ENCODE results near the gene WIPF2.
A peak's percentile ranks its signal among the peaks of the same experiment; 100 is the strongest.

Gene WIPF2

DNA sequence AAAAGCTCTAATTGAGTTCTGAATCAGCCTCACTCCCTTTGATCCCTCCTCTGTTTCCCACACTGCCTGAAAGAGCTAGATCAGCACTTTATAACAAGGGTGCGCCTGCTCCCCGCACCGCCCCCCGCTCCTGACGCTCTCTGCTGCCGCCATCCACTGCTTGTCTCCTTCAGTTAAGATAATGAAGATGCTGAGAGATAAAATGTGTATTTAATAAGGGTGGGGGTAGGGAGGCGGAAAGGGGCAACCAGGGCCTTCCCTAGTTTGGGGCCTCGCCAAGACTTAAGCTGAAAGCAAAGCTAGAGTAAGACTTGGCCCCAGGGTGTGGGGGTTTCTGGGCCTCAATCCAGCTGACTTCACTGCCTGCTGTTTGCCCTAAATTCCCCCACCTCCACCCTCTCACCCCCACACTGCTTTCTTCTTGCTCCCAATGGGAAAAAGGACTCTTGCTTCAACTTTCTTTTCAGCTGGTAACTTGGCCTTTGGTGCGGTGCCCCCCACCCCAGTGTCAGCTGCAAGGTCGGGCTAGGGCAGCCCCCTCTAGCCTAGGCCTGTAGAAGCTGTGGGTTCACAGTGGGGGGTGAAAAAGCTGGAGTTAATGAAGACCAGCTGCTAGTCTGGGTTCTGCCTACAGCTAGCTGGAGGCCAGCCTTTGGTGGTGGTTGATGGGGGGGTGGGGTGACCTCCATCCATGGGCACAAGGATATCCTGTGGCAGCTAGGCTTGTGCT, 88.1 kb downstream of the WIPF2 start (continued):
- TF ChIP-seq, protein P1, sequence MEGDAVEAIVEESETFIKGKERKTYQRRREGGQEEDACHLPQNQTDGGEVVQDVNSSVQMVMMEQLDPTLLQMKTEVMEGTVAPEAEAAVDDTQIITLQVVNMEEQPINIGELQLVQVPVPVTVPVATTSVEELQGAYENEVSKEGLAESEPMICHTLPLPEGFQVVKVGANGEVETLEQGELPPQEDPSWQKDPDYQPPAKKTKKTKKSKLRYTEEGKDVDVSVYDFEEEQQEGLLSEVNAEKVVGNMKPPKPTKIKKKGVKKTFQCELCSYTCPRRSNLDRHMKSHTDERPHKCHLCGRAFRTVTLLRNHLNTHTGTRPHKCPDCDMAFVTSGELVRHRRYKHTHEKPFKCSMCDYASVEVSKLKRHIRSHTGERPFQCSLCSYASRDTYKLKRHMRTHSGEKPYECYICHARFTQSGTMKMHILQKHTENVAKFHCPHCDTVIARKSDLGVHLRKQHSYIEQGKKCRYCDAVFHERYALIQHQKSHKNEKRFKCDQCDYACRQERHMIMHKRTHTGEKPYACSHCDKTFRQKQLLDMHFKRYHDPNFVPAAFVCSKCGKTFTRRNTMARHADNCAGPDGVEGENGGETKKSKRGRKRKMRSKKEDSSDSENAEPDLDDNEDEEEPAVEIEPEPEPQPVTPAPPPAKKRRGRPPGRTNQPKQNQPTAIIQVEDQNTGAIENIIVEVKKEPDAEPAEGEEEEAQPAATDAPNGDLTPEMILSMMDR (tag by site-specific recombination; IDR thresholded peaks at IDR 0.05) = no peak
- TF ChIP-seq, protein P2, sequence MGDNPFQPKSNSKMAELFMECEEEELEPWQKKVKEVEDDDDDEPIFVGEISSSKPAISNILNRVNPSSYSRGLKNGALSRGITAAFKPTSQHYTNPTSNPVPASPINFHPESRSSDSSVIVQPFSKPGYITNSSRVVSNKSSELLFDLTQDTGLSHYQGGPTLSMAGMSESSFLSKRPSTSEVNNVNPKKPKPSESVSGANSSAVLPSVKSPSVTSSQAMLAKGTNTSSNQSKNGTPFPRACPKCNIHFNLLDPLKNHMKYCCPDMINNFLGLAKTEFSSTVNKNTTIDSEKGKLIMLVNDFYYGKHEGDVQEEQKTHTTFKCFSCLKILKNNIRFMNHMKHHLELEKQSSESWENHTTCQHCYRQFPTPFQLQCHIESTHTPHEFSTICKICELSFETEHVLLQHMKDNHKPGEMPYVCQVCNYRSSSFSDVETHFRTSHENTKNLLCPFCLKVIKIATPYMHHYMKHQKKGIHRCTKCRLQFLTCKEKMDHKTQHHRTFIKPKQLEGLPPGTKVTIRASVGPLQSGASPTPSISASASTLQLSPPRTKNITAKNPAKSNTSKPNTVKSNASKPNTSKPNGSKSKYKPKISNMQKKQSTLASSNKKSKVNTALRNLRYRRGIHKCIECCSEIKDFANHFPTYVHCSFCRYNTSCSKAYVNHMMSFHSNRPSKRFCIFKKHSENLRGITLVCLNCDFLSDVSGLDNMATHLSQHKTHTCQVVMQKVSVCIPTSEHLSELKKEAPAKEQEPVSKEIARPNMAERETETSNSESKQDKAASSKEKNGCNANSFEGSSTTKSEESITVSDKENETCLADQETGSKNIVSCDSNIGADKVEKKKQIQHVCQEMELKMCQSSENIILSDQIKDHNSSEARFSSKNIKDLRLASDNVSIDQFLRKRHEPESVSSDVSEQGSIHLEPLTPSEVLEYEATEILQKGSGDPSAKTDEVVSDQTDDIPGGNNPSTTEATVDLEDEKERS (tag by site-specific recombination; IDR thresholded peaks at IDR 0.05) = no peak
- TF ChIP-seq ZNF707 (tag by site-specific recombination; IDR thresholded peaks at IDR 0.05) = no peak
- TF ChIP-seq SALL2 (tag by site-specific recombination; IDR thresholded peaks at IDR 0.05; ENCODE audit: borderline replicate concordance) = no peak
- TF ChIP-seq ZFP37 (tag by site-specific recombination; IDR thresholded peaks at IDR 0.05) = no peak
- no peak for TF ChIP-seq ZNF701 (tag by site-specific recombination; IDR thresholded peaks at IDR 0.05)
- no peak for TF ChIP-seq MEIS1 (CRISPR knock-in tag; IDR thresholded peaks at IDR 0.05; ENCODE audit: borderline replicate concordance)
- TF ChIP-seq ZNF133 (tag by site-specific recombination; IDR thresholded peaks at IDR 0.05) = no peak
- TF ChIP-seq ZNF514 (tag by site-specific recombination; IDR thresholded peaks at IDR 0.05) = no peak
- peak; percentile 85 for TF ChIP-seq ZIC2 (tag by site-specific recombination; IDR thresholded peaks at IDR 0.05)
- 0 out of 2 replicates have a peak, but pooled peaks have one; percentile 22 for TF ChIP-seq ZNF561 (tag by site-specific recombination; IDR thresholded peaks at IDR 0.05; ENCODE audit: borderline replicate concordance)
- 0 out of 2 replicates have a peak, but pooled peaks have one; percentile 56 for TF ChIP-seq ZBTB17 (tag by site-specific recombination; IDR thresholded peaks at IDR 0.05)
- no peak for TF ChIP-seq TRIM28 (IDR thresholded peaks at IDR 0.05; ENCODE audit: borderline replicate concordance, low read length)
- no peak for TF ChIP-seq HOXC10 (CRISPR knock-in tag; IDR thresholded peaks at IDR 0.05)
- no peak for TF ChIP-seq ZNF521 (tag by site-specific recombination; IDR thresholded peaks at IDR 0.05)
- no peak for TF ChIP-seq ZNF792 (tag by site-specific recombination; IDR thresholded peaks at IDR 0.05)
- no peak for TF ChIP-seq ZNF16 (tag by site-specific recombination; IDR thresholded peaks at IDR 0.05; ENCODE audit: low read depth)
- TF ChIP-seq, protein P3, sequence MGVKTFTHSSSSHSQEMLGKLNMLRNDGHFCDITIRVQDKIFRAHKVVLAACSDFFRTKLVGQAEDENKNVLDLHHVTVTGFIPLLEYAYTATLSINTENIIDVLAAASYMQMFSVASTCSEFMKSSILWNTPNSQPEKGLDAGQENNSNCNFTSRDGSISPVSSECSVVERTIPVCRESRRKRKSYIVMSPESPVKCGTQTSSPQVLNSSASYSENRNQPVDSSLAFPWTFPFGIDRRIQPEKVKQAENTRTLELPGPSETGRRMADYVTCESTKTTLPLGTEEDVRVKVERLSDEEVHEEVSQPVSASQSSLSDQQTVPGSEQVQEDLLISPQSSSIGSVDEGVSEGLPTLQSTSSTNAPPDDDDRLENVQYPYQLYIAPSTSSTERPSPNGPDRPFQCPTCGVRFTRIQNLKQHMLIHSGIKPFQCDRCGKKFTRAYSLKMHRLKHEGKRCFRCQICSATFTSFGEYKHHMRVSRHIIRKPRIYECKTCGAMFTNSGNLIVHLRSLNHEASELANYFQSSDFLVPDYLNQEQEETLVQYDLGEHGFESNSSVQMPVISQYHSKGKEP (tag by site-specific recombination; IDR thresholded peaks at IDR 0.05) = 0 out of 2 replicates have a peak, but pooled peaks have one; percentile 7
- peak; percentile 35; the same call in 1 of the 2 replicates for TF ChIP-seq KLF16 (tag by site-specific recombination; IDR thresholded peaks at IDR 0.05)
- peak; percentile 46; the same call in 1 of the 2 replicates for TF ChIP-seq ZNF660 (tag by site-specific recombination; IDR thresholded peaks at IDR 0.05)
- TF ChIP-seq ZSCAN30 (tag by site-specific recombination; IDR thresholded peaks at IDR 0.05) = 0 out of 2 replicates have a peak, but pooled peaks have one; percentile 40
- no peak for TF ChIP-seq ZNF157 (tag by site-specific recombination; IDR thresholded peaks at IDR 0.05)
- TF ChIP-seq PRDM1 (tag by site-specific recombination; IDR thresholded peaks at IDR 0.05) = peak; percentile 80
- peak; percentile 62; the same call in 1 of the 2 replicates for TF ChIP-seq ZNF843 (tag by site-specific recombination; IDR thresholded peaks at IDR 0.05)
- TF ChIP-seq, protein P4, sequence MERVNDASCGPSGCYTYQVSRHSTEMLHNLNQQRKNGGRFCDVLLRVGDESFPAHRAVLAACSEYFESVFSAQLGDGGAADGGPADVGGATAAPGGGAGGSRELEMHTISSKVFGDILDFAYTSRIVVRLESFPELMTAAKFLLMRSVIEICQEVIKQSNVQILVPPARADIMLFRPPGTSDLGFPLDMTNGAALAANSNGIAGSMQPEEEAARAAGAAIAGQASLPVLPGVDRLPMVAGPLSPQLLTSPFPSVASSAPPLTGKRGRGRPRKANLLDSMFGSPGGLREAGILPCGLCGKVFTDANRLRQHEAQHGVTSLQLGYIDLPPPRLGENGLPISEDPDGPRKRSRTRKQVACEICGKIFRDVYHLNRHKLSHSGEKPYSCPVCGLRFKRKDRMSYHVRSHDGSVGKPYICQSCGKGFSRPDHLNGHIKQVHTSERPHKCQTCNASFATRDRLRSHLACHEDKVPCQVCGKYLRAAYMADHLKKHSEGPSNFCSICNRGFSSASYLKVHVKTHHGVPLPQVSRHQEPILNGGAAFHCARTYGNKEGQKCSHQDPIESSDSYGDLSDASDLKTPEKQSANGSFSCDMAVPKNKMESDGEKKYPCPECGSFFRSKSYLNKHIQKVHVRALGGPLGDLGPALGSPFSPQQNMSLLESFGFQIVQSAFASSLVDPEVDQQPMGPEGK (tag by site-specific recombination; IDR thresholded peaks at IDR 0.05) = peak; percentile 87
- TF ChIP-seq ZNF311 (tag by site-specific recombination; IDR thresholded peaks at IDR 0.05; ENCODE audit: borderline replicate concordance) = no peak
- no peak for TF ChIP-seq ZFP41 (tag by site-specific recombination; IDR thresholded peaks at IDR 0.05; ENCODE audit: borderline replicate concordance)
- no peak for TF ChIP-seq SP3 (tag by site-specific recombination; IDR thresholded peaks at IDR 0.05)
- no peak; the same call in 1 of the 2 replicates for TF ChIP-seq ZNF184 (tag by site-specific recombination; IDR thresholded peaks at IDR 0.05)
- TF ChIP-seq, protein P5, sequence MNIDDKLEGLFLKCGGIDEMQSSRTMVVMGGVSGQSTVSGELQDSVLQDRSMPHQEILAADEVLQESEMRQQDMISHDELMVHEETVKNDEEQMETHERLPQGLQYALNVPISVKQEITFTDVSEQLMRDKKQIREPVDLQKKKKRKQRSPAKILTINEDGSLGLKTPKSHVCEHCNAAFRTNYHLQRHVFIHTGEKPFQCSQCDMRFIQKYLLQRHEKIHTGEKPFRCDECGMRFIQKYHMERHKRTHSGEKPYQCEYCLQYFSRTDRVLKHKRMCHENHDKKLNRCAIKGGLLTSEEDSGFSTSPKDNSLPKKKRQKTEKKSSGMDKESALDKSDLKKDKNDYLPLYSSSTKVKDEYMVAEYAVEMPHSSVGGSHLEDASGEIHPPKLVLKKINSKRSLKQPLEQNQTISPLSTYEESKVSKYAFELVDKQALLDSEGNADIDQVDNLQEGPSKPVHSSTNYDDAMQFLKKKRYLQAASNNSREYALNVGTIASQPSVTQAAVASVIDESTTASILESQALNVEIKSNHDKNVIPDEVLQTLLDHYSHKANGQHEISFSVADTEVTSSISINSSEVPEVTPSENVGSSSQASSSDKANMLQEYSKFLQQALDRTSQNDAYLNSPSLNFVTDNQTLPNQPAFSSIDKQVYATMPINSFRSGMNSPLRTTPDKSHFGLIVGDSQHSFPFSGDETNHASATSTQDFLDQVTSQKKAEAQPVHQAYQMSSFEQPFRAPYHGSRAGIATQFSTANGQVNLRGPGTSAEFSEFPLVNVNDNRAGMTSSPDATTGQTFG (tag by site-specific recombination; IDR thresholded peaks at IDR 0.05; ENCODE audit: borderline replicate concordance) = no peak
